Renal cortical epithelial cell (primary cell): Measurements from ENCODE around the gene AEBP1. TPM values are rescaled to one million over a fixed set of nuclear protein-coding genes. Genes with fewer than 3 reads are reported as not detected.

Experiments
- DNase-seq: peaks from one replicate; pipeline ENCODE4 v3.0.0-alpha.2; 2011; ENCODE audit warnings: low read depth
- total RNA-seq: library from RNA; depleted of rRNA; stranded (reverse); fragments of >200 nt; gene quantifications from 2 replicates; pipeline ENCODE4 v1.2.3, GENCODE V29; 2014

Gene AEBP1
- total RNA-seq, 1 donor from 2014 or later, result 19.0 TPM

GRCh38 chr7:44066494-44067063 lies 37.6 kb upstream of the AEBP1 start:
- DNase-seq, result no peak

GRCh38 chr7:44067064-44067951 lies 36.8 kb upstream of the AEBP1 start:
- no peak for DNase-seq

DNA sequence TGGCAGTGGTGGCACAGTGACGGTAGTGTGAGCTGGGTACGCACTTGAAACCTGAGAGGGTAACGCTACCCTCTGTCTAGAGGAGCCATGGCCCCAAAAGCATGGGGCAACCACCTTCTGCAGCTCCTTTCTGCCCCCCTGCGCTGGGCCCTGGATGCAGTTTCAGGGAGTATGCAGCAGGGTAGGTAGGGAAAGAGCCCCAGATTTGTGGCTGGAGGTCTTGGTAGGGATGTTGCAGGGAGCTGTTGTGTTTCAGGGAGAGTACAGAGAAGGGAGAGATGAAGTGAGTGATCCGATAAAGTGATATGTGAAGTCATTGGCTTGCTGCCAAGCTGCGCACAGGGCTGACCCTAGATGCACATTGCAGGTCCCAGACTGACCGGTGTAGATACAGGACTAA lies 36.1 kb upstream of the AEBP1 start:
- no peak for DNase-seq

GRCh38 chr7:44071726-44072363 lies 32.3 kb upstream of the AEBP1 start:
- DNase-seq, result no peak

- peak; percentile 83 for DNase-seq
Measured at GRCh38 chr7:44072364-44073231, 31.5 kb upstream of the AEBP1 start.

GRCh38 chr7:44073664-44074348 lies 30.3 kb upstream of the AEBP1 start:
- peak; percentile 41 for DNase-seq

DNA sequence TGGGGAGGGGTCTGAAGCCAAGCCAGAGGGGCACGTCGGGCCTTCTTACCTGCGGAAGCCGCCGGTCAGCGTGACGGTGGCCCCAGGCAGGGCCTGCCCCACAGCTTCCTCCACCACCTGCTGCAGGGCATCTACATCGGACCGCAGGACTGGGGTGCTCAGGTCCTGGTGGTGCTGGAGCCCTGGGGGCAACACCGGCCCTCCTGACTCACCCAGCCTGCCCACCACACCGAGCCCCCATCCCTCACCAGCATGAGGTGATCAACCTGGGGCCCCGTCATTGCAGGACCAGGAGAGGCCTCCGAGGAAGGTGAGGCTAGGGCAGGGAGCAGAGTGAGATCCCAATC lies 29.8 kb upstream of the AEBP1 start:
- no peak for DNase-seq

GRCh38 chr7:44075296-44076075 lies 28.7 kb upstream of the AEBP1 start:
- DNase-seq, result peak; percentile 57

DNA sequence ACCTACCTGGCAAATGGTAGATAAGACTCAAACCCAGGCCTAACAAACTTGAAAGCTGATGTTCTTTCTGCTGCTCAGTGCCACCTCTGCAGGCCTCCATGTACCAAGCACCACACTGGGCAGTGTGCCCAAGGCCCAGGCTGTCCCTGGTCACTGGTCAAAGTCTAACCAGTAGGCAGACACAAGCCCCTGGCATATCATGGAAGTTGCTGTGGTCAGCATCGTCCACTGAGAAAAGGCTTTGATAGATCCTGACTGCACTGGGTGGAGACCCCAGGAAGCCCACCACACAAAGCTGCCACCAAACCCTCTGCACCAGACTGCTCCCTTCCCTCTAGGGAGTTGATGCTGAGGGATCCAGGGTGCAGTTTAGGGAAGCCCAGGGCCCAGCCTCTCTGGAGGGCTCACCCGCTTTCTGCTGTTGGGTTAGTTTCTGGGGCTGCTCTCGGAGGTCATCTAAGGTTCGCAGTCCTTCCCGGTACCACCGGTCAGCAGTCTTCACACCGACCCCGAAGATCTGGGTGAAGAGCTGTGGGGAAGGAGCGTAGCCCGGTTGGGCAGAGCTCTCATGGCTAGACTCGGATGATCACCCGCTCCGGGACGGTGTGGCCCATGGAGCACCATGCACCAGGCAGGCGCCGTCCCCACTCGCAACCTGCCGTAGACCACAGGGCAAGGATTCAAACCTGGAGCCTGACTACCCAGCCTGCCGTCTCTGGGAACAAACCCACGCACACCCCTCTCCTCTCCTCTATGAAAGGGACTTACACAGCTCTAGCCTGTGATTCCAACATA lies 27.8 kb upstream of the AEBP1 start:
- peak; percentile 30 for DNase-seq

DNA sequence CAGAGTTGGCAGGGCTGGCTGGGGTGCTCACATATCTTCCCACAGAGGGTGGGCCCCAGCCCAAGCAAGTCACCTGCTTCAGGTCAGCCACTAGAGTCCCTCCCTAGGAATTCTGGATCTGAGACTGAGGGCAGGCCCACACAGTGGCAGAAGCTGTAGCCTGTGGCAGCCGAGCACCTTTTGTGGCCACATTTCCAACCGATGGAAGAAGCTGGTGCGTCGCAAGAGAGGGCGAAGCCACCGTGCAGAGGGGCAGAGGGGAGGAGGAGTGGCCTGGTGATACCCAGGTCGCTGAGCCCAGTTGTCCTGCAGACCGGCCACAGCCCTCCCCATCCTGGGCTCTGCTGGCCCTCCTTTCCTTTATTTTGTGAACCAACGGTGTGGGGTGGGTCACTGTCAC lies 27.1 kb upstream of the AEBP1 start:
- no peak for DNase-seq

DNA sequence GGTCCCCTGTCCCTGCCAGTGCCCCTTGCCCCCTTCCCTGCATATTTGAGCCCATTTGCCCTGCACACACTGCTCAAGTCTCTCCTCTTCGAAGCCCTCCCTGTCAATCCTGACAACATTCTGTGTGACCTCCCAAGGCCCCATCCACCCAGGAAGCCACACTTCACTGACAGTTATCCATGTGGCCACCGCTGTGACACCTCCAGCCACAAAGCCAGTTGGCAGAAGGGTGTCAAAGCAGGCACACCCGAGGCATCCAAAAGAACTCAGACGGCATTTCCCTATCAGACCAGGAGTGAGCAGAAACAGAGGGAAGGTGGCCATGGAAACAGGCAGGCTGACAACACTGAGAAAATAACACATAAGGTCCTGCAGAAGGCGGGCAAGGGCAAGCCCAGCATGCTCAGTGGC lies 26.5 kb upstream of the AEBP1 start:
- DNase-seq, result peak; percentile 40

DNA sequence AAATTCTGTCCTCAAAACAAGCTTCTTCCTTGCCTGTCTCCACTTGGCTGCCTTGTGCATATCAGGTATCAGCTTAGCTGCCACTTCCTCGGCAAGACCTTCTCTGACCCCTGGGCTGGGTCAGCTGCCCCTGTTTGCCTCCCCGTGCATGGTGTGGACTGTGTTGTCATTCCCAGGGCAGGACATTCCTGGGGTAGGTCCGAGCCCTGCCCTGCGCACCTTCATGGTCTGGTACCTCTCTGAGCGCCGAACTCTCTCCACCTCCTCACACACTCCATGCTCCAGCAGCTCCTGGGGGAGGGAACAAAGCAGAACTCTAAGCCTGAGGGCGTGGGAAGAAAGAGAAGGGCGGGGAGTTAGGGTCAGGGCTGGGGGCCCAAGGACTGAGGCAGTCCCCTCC lies 25.6 kb upstream of the AEBP1 start:
- peak; percentile 89 for DNase-seq

- no peak for DNase-seq
Measured at GRCh38 chr7:44079331-44080021, 24.7 kb upstream of the AEBP1 start.

GRCh38 chr7:44080118-44080517 lies 24.0 kb upstream of the AEBP1 start:
- DNase-seq, result no peak

DNA sequence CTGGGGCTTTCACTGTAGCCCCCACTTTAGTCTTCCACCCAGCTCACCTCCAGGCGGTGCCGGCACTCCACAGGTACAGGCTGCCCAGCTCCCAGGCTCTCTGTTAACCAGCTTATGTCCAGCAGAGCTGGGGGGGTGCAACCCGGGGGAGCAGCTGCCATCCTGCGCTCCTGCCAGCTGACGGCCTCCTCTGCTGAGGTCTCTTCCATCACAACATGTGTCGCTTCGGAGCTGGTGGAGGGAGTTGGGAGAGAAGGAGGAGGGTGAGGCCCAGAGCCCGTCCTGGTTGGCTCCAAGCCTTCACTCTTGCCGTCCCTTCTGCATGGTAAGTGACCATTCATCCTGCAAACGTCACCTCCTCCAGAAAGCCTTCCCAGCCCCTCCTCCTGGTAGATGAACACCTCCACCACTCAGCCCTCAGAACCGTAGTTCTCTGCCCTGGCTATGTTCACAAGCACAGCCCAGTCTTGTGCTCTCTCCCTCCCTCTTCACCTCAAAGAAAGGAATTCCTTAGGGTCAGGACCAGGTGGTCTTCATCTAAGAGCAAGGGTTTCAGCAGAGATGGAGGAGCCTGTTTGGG lies 23.4 kb upstream of the AEBP1 start:
- DNase-seq, result no peak

DNA sequence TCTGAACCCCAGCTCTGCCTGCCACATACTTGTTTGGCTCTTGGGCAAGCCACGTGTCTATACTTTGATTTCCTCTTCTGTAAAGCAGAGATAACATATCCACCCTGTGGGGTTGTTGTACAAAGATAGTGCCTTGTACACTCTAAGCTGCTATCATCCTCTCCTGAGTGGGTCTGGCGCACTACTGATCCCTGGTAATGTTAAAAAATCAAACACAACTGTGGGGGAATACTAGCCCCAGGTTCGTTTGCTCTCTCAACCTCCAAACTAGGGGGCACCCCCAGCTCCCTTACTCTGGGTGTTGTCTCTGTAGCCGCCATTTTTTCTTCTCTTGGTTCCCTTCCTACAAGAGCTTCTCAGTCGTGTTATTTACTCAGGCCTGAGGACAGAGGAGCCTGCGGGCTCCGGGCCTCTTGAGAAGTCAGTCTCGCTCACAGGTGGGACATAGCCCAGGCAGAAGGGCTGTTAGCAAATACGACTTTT lies 22.8 kb upstream of the AEBP1 start:
- no peak for DNase-seq

DNA sequence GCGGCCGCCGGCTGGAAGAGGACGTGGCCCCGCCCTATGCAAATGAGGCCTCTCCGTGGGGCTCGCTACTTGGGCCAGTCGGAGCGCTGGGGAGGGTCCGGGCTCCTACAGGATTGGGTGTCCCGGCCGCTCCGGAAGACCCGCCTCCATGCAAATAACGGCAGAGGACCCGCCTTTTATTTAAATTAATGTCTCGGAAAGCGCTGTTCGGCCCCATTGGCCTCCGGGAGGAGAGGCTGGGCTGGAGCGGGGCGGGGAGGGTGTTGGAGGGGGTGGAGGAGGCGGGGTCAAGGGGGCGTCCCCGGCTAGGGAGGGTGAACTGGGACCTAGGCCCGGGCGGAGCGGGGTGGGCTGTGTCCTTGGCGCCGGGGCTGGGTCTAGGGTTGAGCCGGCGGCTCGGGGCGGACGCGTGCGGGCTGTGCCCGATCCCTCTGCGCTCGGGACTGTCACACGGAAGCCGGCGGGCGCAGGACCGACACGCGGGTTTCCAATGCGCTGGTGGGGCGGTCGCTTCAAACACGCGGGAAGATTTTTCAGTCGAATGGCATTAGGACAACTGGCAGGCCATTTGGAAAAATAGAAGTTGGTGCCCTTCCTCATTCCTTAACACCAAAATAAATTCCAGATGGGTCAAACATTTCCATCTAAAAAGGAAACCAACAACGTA lies 21.5 kb upstream of the AEBP1 start:
- peak; percentile 94 for DNase-seq

DNA sequence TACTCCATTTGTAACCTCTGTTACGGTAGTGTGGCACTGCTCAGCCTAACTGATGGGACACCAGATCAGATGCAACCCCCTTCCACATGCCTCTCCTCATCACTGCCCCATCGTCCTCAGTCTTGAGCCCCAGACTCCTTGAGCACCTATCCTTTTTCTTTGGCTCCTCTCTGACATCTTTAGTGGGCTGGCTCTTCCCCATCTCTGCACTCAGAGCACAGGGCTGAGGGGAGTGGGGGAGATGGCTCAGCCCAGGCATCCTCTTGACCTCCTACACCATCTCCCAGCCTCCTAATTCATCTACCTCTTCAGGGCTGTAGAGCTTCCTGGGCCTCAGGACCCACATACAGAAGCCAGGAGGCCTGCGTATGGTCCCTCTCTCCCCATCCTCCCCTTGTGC lies 20.3 kb upstream of the AEBP1 start:
- no peak for DNase-seq
